ENCODE measurements around the gene RAD51. TPM values are rescaled to one million over a fixed set of nuclear protein-coding genes. Genes with fewer than 3 reads are reported as not detected.

Gene RAD51
- total RNA-seq: 1 to 10 TPM in 1 of 6 donors, under 1 TPM in 5; 0.19 to 1.3 (median 0.58) TPM
- under 1 TPM; 0.15 to 0.42 TPM for polyA plus RNA-seq

- no peaks in the 10 kb centered on the region for H3K27me3 ChIP-seq
- ATAC-seq: peak; percentile 97 to 99 (median 98)
- H3K27ac ChIP-seq: peak within 1 kb of the TSS; percentile 95 to 100 (median 98)
- TF ChIP-seq, protein P1, sequence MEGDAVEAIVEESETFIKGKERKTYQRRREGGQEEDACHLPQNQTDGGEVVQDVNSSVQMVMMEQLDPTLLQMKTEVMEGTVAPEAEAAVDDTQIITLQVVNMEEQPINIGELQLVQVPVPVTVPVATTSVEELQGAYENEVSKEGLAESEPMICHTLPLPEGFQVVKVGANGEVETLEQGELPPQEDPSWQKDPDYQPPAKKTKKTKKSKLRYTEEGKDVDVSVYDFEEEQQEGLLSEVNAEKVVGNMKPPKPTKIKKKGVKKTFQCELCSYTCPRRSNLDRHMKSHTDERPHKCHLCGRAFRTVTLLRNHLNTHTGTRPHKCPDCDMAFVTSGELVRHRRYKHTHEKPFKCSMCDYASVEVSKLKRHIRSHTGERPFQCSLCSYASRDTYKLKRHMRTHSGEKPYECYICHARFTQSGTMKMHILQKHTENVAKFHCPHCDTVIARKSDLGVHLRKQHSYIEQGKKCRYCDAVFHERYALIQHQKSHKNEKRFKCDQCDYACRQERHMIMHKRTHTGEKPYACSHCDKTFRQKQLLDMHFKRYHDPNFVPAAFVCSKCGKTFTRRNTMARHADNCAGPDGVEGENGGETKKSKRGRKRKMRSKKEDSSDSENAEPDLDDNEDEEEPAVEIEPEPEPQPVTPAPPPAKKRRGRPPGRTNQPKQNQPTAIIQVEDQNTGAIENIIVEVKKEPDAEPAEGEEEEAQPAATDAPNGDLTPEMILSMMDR (IDR thresholded peaks at IDR 0.05): no peak
- H3K9me3 ChIP-seq: no peaks in the 10 kb centered on the region
- peaks cover 0 to 10% (median 8%) of the 10 kb centered on the region in 3 donors for H3K4me1 ChIP-seq
- no peaks in the 10 kb centered on the region for H3K36me3 ChIP-seq
- H3K4me3 ChIP-seq: peak within 1 kb of the TSS; percentile 54 to 70 (median 62)
- FAIRE-seq: no peak
- WGBS, 2 donors: 0% methylated on average over 73 to 81 of the region's 81 CpGs
- DNase-seq: peak; percentile 90 to 95 (median 92)
- intact Hi-C loops (cut with DNase I): no loop called here
Observed at GRCh38 chr15:40694688-40695468, at the start of gene RAD51. Gene RAD51 (plus strand): TSS chr15:40695174. CDS start chr15:40698759, 3,585 bp downstream.

DNA sequence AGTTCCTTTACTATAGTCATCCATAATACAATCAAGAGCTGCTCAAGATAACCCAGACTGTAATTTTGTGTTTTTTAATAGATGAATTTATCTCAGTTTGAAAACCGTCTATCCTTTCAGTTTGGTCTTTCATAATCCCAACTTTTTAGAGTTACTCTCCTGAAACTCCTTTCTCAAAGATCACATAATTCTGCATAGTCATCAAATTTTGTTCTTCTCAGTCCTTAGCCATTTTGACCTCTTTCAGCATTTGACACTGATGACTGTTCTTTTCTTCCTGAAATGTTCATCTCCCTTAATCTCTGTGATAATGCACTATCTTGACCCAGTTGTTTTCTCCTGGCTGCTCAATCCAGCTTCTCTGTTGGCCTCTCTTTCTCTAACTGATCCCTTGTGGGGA is 47.5 kb upstream of the RAD51 start:
- Histone ChIP-seq H3K27ac (no peak overlapping the region), H3K36me3 (no peaks in the 10 kb centered on the region), H3K4me1 (no peaks in the 10 kb centered on the region), H3K27me3 (no peaks in the 10 kb centered on the region), H3K4me3 (no peak overlapping the region), H3K9me3 (no peaks in the 10 kb centered on the region)
- FAIRE-seq (no peak), DNase-seq (no peak), ATAC-seq (no peak)
- 80 to 94% methylated on average over 1 of the region's 1 CpG for WGBS, 2 donors
- TF ChIP-seq, protein P1 (IDR thresholded peaks at IDR 0.05): no peak
- intact Hi-C loops (cut with DNase I): no loop called here

GRCh38 chr15:40650479-40650878 is 44.5 kb upstream of the RAD51 start:
- no peak for ATAC-seq
- no peaks in the 10 kb centered on the region for H3K36me3 ChIP-seq
- H3K27ac ChIP-seq: no peak overlapping the region
- H3K9me3 ChIP-seq: no peaks in the 10 kb centered on the region
- FAIRE-seq: no peak
- DNase-seq: no peak
- no peaks in the 10 kb centered on the region for H3K27me3 ChIP-seq
- intact Hi-C loops (cut with DNase I): no loop called here
- H3K4me1 ChIP-seq: no peaks in the 10 kb centered on the region
- TF ChIP-seq, protein P1 (IDR thresholded peaks at IDR 0.05): no peak
- H3K4me3 ChIP-seq: no peak overlapping the region

GRCh38 chr15:40660686-40661085 is 34.3 kb upstream of the RAD51 start:
- no peak for ATAC-seq

More at GRCh38 chr15:40660686-40661085, 34.3 kb upstream of the RAD51 start:
- TF ChIP-seq, protein P1 (IDR thresholded peaks at IDR 0.05): no peak
- no peak for FAIRE-seq
- no peaks in the 10 kb centered on the region for H3K27me3 ChIP-seq
- H3K4me3 ChIP-seq: no peak overlapping the region
- no peak overlapping the region for H3K27ac ChIP-seq
- no peaks in the 10 kb centered on the region for H3K36me3 ChIP-seq
- no peaks in the 10 kb centered on the region for H3K4me1 ChIP-seq
- WGBS, 2 donors: 98% methylated on average over 5 of the region's 5 CpGs
- no peaks in the 10 kb centered on the region for H3K9me3 ChIP-seq
- intact Hi-C loops (cut with DNase I): no loop called here
- DNase-seq: no peak

All from pancreas (tissue), 10 donors.